ENCODE results near the gene ZNF536.

Gene ZNF536

DNA sequence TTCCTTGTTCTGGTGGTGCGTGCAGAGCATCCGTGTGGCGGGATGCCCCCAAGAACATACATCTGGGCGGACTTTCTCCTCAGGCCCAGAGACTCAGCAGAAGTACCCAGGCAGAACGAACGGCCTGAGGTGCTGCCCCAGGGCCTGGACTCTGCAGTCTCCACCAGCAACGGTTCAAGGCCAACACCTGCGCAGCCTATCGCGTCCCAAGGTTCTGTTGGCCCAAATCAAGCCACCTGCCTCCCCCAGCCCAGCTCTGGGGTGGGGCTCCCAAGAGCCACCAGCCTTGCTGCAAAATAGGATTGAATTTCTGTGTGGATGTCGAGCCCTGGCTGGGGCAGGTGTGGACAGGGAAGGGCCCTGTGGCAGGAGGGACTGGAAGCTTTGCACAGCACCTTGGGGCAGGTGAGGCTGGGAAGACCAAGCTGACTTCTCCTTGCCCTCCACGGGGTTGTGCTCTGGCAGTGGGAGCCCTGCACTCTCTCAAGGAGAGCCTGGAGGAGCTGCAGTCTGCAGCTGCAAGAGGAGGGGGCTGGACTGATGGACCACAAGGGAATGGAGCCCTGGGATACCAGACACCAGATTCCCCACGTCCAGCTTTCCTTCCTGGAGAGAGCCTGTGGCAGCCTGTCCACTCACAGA, 146.9 kb downstream of the ZNF536 start:
- no peak for DNase-seq (ENCODE audit: low read depth)
- no peak overlapping the region for H3K4me3 ChIP-seq (ENCODE audit: low read depth, low read length)
- TF ChIP-seq, protein P1, sequence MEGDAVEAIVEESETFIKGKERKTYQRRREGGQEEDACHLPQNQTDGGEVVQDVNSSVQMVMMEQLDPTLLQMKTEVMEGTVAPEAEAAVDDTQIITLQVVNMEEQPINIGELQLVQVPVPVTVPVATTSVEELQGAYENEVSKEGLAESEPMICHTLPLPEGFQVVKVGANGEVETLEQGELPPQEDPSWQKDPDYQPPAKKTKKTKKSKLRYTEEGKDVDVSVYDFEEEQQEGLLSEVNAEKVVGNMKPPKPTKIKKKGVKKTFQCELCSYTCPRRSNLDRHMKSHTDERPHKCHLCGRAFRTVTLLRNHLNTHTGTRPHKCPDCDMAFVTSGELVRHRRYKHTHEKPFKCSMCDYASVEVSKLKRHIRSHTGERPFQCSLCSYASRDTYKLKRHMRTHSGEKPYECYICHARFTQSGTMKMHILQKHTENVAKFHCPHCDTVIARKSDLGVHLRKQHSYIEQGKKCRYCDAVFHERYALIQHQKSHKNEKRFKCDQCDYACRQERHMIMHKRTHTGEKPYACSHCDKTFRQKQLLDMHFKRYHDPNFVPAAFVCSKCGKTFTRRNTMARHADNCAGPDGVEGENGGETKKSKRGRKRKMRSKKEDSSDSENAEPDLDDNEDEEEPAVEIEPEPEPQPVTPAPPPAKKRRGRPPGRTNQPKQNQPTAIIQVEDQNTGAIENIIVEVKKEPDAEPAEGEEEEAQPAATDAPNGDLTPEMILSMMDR (IDR thresholded peaks at IDR 0.05; ENCODE audit: insufficient read depth, low read depth, low read length, missing control alignments): no peak

DNA sequence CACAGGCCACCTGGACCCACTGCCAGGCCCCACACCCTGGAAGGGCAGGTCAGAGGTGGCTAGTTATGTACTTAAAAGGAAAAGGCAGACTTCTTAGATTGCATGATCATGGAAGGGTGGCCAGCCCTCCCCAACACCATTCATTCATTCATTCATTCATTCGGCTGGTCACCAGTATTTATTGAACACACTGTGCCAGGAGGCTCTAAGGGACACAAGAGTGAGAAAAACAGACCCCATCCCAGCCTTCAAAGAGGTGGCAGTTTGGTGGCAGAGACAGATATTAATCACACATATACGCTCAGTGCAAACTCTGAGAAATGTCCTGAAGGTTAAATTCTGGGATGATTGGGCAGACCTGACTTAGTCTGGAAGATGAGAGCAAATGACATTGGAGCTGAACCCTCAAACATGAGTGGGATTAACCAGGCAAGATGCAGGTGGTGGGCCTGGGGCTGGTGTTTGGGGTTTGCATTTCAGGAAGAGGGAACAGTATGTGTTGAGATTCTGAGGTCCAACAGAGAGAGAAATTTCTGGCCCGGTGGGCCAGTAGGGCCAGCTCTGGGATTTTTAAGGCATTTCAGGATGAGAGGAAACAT, 147.5 kb downstream of the ZNF536 start:
- no peak for DNase-seq (ENCODE audit: low read depth)
- no peak overlapping the region for H3K4me3 ChIP-seq (ENCODE audit: low read depth, low read length)
- TF ChIP-seq, protein P1 (IDR thresholded peaks at IDR 0.05; ENCODE audit: insufficient read depth, low read depth, low read length, missing control alignments): no peak

DNA sequence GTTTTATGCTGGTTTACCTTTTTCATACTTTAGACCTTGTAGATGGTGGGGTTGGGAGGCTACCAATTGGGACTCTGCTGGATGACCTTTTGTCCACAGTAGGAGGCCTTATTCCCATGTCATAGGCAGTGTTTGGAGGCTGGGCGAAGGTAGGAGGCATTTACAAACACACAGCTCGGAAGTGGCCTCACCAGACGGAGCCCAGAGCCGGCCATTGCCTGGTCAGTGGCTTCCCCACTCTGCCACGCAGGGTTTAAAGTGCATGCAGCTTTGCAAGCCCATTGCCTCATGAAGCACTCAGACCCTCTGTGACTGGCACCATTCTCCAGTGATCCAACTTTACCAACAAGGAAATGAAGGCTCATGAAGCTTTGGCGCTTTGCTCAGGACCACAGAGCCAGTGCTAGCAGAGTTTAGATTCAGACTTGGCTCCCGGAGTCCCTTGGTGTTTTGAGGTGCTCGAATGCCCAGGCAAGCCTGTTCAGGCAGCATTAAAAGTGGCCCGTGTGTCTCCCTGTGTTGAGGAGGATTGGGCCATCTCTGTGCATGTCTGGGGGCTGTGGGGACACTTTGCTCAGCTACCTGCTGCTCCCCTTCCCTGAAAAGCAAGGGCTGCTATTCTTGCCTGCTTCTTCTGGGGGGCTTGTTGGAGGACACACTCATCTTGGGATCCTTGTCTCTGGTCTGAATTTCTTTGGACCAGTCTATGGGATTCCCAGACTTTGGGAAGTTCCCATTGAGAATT, 148.7 kb downstream of the ZNF536 start:
- no peak overlapping the region for H3K4me3 ChIP-seq (ENCODE audit: low read depth, low read length)
- TF ChIP-seq, protein P1 (IDR thresholded peaks at IDR 0.05; ENCODE audit: insufficient read depth, low read depth, low read length, missing control alignments): no peak
- no peak for DNase-seq (ENCODE audit: low read depth)

DNA sequence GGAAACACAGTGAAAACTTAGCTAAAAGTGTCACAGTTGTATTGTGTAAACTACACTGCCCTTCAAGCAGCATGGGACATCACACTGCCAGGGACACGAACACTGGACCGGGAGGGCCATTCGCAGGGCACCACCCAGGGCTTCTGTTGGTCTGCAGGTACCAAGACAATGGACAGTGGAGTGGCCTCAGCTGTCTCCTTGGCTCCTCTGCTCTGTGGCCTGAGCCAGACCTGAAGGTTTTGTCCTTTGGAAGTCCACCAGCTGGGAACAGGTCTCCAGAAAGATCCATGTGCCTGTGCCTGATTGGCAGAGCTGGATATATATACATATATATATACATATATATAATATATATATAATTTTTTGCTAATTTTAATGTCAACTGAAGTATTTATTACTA, 149.8 kb downstream of the ZNF536 start:
- no peak for DNase-seq (ENCODE audit: low read depth)
- TF ChIP-seq, protein P1 (IDR thresholded peaks at IDR 0.05; ENCODE audit: insufficient read depth, low read depth, low read length, missing control alignments): no peak
- no peak overlapping the region for H3K4me3 ChIP-seq (ENCODE audit: low read depth, low read length)

DNA sequence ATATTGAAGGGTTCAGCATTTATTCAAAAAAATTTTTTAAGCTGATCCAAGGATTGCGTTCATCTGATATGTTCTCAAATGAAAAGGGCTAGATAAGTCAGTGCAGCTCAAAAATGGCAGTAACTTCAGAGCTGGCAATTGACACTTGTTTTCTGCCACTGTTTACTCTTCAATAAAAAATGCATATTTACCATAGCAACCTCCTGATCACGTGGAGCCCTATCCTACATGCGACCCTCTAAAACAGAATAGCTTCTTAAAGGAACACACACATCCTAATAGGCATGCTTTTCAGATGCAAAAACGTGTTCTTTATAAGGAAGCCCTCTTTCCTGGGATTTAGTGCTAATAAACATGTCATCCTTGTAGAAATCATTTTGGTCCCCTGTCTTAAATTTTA, 150.2 kb downstream of the ZNF536 start:
- no peak for DNase-seq (ENCODE audit: low read depth)
- no peak overlapping the region for H3K4me3 ChIP-seq (ENCODE audit: low read depth, low read length)
- TF ChIP-seq, protein P1 (IDR thresholded peaks at IDR 0.05; ENCODE audit: insufficient read depth, low read depth, low read length, missing control alignments): no peak

DNA sequence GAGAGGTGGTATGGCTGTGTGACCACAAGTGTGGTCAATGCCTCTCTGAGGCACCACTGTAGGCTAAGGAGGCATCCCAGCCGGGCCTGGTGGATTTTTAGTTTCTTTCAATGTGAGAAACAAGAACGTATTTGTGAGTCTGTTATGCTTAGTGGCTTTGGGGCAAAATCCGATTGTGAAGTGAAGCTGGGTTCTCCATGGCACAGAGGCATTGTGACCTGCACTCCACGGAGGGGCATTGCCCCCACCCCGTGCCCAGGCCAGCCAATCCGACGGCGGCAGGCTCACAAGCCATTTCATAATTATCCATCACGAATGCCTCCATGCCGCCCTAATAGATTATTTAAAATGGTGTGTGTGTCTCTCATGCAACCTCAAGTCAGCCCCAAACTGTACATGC, 151.6 kb downstream of the ZNF536 start:
- TF ChIP-seq, protein P1 (IDR thresholded peaks at IDR 0.05; ENCODE audit: insufficient read depth, low read depth, low read length, missing control alignments): no peak
- no peak for DNase-seq (ENCODE audit: low read depth)
- no peak overlapping the region for H3K4me3 ChIP-seq (ENCODE audit: low read depth, low read length)
